A204.1 (cell line): ENCODE measurements around the gene ABCG1.

ENCODE experiments used
- FAIRE-seq: peaks from 2 replicates; lab custom pipeline; 2012; peaks lifted over from hg19 to GRCh38; lab: Jason Lieb, UNC

The ABCG1 gene

DNA sequence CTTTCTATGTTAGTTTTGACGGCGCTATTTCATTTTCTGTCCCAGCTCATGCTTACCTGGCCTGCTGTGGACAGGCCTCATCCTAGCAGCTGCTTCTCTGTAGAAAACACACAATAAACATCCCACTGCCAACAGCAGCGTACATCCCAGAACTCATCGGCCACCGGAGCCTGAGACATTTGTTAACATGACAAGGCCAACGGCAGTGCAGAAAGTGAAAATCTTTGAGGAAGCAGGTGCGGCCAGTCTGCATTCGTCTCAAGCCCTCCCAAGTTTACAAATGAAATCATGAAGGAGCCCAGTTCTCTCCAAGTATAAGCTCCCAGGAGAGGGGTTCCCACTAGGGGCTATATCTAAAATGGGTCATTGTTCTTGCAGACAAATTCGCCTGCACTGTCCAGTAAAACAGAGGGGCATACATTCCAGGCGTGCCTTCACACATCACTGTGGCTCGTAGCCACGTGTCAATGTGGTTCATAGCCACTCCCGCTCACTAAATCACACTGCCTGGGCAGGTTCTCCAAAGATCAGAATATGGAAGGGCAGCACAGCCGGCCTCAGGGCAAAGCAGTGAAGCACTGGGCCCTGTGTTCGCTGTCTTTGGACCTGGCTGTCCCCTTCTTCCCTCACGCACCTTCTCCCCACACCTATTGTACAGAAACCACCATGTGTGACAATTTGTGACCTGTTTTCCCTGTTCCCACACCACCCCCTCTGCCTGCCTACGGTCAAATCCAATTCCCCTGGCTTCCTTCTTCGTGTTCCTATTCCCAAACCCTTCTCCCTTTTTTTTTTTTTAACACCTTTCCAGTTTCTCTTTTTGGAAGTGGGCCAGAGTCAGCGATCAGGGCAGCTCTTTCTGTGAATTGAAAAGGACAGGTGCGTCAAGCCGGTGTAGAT, 27.0 kb upstream of the ABCG1 start:
- FAIRE-seq: no peak

- FAIRE-seq: no peak
Observed at GRCh38 chr21:42193131-42193671, 25.7 kb upstream of the ABCG1 start.

DNA sequence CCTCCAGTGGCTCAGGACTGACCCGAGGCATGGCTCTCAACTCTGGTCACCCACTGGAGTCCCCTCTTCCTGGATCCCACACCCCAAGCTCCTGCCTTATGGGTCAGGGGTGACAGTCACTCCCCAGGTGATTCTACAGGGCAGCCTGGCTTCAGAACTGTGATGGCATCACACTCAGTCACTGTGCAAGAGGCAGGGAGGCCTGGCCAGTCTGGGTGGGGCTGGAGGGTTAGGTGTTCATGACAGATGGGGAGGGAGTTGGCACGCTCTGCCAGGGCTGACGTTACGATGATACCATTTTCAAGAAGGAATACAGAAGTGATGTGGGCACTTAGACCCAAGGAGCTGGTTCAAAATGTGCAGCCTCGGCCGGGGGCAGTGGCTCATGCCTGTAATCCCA, 25.2 kb upstream of the ABCG1 start:
- FAIRE-seq: no peak

DNA sequence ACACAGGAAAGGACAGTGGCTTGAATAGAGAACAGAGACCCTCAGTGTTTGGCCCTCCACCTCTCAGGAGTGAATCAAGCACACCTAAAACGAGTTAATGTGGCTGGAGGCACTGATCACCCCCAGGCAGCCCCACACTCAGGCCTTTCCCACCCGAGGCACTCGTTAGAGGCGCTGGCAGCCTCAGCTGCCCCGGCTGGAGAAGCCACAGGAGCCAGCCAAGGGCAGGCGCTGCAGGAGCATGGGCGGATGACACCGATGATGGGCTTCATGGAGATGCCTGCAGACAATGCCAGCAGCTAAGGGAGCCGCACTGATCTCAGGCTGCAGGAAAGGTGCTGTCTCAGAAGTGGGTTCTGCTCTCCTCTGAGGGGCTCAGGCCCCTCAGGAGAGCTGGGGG, 24.1 kb upstream of the ABCG1 start:
- FAIRE-seq: no peak

DNA sequence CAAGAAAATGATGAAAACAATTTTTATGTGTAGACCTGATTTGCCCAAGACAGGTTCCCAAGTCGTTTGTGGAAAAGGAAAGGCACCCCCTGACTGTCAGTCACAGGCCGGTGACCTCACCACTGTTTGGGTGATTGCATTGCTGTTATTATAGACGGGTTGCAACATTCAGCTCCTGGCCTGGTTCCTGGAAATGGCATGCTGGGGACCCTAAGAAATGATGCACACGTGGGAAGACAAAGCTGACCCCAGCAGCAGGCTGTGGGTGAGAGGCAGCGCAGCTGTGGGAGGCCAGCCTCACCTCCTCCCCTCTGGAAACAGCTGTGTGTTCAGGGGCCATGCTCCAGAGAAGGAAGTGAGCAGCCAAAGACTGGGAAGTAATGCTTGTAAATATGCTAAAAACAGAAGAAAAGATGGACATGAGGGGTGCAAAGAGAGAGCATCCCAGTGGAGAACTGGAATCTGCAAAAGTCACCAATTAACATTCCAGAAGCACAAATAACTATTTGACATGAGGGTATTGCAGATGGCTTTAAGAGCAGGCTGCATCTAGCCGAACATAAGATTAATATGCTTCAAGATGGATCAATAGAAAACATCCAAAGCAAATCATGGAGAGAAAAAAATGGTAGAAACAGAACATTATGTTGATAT, 23.4 kb upstream of the ABCG1 start:
- no peak for FAIRE-seq

- FAIRE-seq: no peak
Observed at GRCh38 chr21:42198929-42199867, 19.7 kb upstream of the ABCG1 start.

DNA sequence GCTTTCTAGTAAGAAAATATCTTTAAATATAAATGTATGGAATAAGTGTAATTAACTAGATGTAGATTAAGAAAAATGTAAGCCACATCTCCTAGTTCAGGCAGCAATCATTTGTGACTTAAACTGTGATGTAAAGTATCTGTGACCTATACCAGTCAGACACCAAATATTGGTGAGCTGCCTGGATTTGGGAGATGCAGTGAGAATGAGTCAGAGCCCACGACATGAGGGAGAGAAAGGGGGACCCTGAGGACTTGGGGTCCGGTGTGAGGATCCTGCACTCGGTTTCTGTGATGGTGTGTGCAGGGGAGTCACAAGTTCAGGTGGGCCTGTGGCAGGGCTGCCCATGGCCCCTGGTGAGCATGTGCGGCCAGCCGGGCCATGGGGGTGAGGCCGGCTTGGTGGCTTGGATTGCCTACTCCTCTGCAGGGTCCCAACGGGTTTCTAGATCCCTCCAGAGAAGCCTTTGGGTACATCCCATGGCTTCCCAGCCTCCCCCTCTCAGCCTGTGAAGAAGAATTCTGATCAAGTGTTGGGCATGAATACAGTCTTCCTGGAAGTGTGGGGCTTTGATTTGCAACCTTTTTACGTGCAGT, 19.0 kb upstream of the ABCG1 start:
- FAIRE-seq: no peak

- no peak for FAIRE-seq
Observed at GRCh38 chr21:42200906-42201614, 17.9 kb upstream of the ABCG1 start.

DNA sequence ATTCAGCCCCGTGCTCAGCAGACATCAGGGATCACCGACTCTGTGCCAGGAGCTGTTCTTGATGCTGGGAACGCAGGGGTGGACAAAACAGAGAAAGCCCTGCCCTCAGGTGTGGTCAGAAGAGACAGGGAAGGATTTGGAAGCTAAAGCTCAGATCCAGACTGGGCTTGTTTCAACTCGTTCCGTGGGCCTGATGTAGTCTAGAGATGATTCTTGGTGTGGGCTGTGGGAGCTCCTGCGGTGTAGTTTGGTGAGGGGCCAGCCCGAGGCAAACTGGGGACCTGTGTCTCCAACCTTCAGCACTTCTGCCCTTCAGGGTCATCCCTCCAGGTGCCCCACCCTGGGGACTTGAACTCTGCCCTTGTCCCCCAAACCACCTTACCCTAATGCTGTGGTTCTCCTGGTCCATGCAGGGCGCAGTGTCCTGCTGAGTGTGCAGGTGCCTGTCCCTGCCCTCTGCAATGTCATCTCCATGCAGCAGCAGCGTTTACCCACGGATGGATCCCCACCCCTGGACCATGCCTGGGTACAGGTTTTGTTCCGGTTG, 17.3 kb upstream of the ABCG1 start:
- no peak for FAIRE-seq

GRCh38 chr21:42202321-42202720, 16.6 kb upstream of the ABCG1 start:
- no peak for FAIRE-seq

- no peak for FAIRE-seq
Observed at GRCh38 chr21:42203321-42203720, 15.6 kb upstream of the ABCG1 start.

- FAIRE-seq: no peak
Observed at GRCh38 chr21:42203936-42204335, 15.0 kb upstream of the ABCG1 start.

DNA sequence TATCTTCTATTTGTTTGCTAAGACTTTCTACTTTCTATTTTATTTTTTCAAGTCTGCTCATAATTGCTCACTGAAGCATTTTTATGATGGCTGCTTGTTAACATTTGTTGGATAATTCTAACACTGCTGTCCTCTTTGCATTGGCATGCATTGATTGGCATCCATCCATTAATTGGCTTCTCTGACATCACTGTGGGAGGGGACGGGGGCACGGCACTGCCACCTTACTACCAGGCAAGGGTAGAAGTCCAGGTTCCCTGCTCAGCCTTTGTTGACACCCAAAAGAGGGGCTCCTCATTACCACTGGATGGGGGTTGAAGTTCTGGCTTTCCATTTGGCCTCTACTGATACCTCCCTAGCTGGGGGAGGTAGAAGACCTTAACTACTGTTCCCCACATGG, 11.5 kb upstream of the ABCG1 start:
- no peak for FAIRE-seq

DNA sequence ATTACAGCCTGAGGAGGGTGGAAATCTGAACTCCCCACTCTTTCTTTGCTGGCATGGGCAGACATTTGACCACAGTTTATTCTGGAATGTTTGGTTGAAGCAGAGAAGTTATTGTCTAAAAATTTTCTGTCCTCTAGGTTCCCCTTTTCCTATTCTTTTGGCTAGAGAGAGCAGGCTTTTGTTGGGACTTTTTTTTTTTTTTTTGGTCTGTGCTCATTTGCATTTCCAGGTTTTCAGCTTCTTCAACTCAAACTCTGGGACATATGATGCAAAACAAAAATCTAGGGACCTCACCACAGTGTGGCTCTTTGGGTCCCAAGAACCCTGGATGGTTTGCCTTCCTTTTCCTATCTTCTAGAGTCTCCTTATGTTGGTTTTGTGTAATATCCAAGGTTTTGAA, 10.9 kb upstream of the ABCG1 start:
- no peak for FAIRE-seq

DNA sequence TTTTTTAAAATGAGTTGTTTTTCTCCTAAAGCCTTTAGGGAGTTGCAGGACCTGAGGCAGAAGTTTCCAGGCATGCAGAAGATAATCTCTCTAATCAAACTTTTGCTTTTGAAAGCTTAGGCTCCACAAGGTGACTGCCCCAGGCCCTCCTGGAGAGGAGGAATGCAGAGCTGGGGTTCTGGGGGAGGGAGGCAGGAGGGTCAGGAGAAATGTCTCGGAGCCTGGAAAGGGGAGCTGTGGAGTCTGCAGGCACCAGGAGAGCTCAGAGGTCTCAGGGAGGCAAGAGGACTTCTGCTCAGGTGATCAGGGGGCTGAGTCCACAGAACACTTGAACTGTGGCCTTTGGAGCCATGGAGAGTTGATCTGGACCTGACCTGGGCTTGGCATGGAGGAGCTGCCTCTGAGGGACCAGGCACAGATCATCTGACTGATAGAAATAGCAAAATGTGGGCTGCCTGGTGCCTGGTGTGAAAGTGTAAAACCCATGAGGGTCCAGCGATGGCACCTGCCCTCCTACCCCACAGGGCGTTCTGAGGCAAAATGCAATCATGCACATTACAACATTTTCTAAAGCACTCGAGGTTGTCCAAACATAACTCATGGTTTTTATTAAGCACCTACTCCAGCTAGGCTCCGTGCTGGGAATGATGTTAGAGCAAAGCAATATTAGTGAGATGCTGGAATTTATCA, 10.0 kb upstream of the ABCG1 start:
- FAIRE-seq: no peak

- no peak for FAIRE-seq
Observed at GRCh38 chr21:42209801-42210479, 9.0 kb upstream of the ABCG1 start.

DNA sequence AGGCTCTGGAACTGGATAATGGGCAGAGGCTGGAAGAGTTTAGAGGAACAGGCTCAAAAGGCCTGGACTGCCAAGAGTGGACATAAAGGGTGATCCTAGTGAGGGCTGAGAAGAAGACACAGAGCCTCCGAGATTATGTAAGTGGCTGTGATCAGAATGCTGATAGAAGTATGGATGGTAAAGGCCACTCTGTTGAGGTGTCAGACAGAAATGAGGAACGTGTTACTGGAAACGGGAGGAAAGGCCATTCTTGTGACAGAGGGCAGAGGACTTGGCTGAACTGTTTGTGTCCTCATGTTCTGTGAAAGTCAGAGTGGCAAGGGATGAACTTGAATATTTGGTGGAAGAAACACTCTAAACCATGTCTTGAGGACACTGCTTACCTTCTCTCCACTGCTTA, 6.7 kb upstream of the ABCG1 start:
- no peak for FAIRE-seq

DNA sequence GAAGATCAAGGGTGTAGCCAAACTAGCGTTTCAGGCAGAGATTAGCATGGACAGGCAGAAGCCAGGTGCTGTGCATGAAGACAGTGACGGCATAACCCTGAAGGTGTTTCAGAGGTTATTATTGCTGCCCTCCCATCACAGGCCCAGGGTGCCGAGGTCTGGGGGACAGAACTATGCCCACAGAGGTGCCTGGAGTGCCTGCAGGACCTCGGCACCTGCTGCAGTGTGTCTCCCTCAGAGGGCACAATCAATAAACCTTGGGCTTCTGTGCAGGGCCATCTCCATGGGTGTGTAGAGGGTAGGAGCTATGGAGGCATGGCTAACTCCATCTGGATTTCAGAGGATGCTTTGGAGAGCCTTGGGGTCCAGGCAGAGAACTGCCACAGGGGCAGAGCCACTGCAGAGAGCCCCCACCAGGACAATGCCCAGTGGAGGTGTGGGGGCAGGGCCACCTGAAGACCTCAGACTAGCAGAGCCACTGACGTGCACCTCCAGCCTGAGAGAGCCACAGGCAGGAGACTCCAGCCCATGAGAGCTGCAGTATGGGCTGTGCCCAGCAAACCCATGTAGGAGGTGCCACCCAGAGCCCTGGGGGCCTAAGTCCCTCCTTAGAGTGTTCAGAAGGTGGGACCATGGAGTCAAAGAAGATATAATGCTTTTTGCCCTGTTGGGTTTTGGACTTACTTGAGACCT, 5.7 kb upstream of the ABCG1 start:
- no peak for FAIRE-seq

- FAIRE-seq: no peak
Observed at GRCh38 chr21:42214081-42214750, 4.7 kb upstream of the ABCG1 start.
